HG03354 (cell line): ENCODE measurements around the gene POU4F1.
"Not testable (repeated sequence)": the region's sequence is repeated elsewhere in the genome, so short reads cannot be mapped to it uniquely, and the experiment has no call there.

Experiments used
- ATAC-seq: cut with Tn5 transposase; IDR thresholded peaks from one replicate; pipeline ENCODE4 v1.9.1; 2021; ENCODE audit warnings: mild to moderate bottlenecking; ENCODE audit not compliant: unreplicated experiment, poor library complexity, severe bottlenecking

The POU4F1 gene

DNA sequence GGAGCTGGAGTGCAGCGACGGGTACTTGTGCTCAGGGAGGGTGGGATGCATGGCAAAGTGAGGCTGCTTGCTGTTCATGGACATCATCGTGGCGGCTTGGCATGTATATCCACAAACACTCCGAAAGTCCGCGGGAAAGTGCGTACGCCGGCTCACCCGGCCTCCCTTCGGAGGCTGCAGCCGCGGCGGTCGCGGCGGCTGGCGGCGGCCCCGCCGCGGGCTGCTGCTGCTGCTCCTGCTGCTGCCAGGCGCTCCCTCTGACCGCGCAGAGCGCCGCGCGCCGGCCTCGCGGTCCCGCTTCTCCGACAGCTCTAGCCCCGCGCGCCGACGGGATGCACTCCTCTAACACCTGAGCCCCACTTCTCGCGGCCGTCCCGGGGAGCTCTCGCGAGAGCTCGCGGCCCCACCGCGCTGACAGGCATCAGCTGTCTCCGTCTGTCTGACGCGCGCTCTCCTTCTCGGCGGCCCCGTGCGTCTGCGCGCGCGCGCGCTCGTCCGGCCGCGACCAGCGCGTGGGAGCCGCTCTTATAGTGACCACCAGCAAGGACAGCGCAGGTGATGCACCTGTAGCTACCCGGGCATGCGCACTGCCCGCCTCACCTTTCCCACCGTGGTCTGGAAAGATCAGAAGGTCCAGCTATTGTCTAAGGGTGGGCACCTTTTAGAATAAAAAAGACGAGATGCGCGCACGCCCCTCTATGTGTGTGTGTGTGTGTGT is at the start of gene POU4F1:
Gene POU4F1 (minus strand): TSS at position 313 of the 718 bp plus-strand sequence. CDS start 226 bp downstream, at position 87.
- ATAC-seq, result peak; percentile 83

DNA sequence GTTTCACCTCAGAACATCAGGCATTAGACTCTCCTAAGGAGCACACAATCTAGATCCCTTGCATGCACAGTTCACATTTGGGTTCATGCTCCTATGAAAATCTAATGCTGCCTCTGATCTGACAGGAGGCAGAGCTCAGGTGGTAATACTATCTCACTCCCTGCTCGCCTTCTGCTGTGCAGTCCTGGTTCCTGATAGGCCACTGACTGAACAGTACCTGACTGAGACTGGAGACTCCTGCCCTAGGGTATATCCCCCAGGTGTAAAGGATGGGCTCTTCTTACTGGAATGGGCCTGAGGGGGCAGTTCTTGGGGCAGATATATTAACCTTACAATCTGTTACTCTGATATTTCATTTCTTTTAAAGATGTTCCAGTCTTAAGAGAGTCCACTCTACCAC is 49.3 kb upstream of the POU4F1 start:
- ATAC-seq, result no peak

DNA sequence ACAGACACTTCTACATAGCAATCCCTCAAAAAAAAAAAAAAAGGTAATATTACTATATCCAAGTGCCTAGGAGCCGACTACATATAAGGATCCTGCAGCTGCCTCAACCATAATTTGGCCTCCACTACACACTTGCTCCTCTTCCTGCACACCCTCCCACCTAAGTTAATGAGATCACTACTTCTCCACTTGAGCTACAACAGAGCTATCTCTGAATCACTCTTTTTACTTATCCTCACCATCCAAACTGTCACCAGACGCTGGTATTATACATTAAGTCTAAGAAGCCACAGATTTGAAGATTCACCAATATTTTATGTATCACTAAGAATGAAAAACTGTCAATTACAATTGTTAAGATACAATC is 47.3 kb upstream of the POU4F1 start:
- no peak for ATAC-seq

GRCh38 chr13:78649997-78650716 is 46.8 kb upstream of the POU4F1 start:
- ATAC-seq, result no peak

DNA sequence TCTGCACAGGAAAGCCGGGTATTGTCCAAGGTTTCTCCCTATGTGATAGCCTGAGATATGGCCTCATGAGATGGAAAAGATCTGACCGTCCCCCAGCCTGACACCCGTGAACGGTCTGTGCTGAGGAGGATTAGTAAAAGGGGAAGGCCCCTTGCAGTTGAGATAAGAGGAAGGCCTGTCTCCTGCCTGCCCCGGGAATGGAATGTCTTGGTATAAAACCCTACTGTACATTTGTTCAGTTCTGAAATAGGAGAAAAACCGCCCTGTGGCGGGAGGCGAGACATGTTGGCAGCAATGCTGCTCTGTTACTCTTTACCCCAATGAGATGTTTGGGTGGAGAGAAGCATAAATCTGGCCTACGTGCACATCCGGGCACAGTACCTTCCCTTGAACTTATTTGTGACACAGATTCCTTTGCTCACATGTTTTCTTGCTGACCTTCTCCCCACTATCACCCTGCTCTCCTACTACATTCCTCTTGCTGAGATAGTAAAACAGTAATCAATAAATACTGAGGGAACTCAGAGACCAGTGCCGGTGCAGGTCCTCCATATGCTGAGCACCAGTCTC is 43.8 kb upstream of the POU4F1 start:
- ATAC-seq, result not testable (repeated sequence)

GRCh38 chr13:78638216-78638615 is 34.9 kb upstream of the POU4F1 start:
- ATAC-seq, result peak; percentile 68

DNA sequence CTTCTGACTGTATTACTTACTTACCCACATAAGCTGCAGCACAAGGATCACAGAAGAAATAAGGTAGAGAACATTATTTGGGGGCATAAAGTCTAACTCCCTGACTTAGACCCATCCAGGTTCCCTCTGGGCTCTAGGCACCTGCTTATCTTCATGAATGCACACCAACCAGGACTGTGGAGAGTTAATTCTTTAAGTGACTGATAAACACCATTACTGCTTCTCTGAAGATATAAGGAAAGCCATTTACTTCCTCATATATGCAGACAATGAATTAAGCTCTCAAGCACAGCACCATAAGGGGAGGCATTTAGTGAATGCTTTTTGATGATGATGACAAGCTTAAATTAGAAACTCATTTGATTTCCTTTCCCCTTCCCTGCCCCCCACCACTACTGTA is 33.1 kb upstream of the POU4F1 start:
- no peak for ATAC-seq

GRCh38 chr13:78632996-78633395 is 29.6 kb upstream of the POU4F1 start:
- no peak for ATAC-seq

- no peak for ATAC-seq
These were observed 27.7 kb upstream of the POU4F1 start for GRCh38 chr13:78631077-78631476.

DNA sequence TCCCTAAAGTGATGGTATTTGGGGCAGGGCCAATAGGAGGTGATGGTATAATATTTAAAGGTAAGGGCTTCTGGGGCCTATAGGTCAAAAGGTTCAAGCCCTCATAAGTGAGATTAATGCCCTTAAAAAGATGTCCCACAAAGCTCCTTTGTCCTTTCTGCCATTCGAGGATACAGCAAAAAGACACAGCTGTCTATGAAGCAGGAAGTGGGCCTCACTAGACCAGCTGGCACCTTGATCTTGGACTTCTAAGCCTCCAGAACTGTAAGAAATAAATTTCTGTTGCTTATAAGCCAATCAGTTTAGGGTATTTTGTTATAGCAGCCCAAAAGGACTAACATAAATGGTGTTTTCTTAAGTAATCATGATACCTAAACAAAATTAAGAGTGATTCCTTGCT is 27.2 kb upstream of the POU4F1 start:
- no peak for ATAC-seq

DNA sequence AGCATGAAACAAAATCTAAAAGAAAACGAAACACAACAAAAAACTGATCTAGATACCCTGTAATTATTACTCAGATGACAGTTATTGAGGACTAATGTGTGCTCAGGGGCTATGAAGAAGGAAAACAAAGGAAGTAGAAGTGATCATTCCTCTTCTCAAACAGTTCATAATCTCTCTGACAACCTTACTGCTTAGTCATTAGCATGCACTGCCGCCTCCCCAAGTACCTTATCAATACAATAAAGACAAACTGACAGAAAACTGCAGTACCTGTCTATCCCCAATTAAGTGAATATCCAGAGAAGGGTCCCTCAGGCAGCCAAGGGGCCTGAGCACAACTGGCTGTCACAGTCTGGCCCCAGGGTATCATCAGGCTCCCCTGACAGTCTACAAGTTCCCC is 22.0 kb upstream of the POU4F1 start:
- no peak for ATAC-seq

DNA sequence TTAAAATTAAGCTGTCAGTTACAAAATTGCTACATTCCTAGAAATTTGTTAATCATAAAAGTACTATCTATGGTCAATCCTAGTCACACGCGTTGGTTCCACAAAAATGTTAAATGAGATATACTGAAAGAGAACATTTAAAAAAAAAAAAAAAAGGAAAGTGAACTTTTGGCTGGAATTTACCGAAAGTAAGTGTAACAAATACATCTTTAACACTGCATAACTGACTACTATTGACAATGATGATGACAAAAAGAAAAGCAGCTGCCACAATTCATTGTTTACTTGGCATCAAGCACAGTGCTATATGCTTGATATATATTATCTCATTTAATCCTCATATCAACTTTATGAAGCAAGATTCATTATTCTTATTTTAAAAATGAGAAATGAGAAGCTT is 19.8 kb upstream of the POU4F1 start:
- ATAC-seq, result no peak

DNA sequence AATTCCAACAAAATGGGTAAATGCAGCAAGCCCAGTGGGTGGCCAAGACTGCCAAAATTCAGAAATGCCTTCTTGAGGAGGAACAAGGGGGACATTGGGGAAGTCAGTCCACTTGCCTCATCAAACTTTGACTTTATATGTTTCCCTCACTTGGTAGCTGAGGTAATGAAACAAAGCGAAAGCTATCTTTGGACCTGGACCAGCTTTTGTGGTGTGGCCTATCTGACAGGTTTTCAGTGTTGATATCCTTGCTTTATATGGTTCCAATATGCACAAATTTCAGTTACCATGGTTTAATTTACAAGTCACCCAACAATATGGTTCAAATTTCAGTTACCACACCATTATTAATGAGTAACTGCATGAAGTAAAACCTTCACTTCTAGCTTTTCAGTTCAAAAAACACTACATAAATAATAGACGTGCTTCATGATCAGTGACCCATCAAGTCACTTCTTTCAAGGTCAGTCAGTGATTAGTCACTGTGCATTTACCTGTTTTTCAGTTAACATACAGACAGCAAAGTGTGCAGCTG is 17.7 kb upstream of the POU4F1 start:
- no peak for ATAC-seq

DNA sequence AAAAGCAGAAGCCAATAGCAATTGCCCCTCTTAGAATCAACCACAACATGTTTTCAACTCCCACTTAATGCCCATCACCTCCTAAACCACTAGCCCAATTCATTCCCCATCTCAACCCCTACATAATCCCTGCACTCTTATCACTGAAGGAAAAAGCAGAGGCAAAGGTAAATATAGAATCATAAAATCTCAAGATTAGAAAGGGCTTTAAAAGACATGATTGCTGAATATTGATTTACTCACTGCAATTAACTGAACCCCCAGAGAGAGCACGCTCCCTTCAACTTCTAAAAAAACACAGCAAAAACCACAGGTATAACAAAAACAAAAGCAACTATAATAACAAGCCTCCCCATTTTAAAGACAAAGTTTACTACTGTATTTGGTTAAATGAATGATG is 15.1 kb upstream of the POU4F1 start:
- ATAC-seq, result no peak

- no peak for ATAC-seq
These were observed 7.7 kb upstream of the POU4F1 start for GRCh38 chr13:78611040-78611439.

DNA sequence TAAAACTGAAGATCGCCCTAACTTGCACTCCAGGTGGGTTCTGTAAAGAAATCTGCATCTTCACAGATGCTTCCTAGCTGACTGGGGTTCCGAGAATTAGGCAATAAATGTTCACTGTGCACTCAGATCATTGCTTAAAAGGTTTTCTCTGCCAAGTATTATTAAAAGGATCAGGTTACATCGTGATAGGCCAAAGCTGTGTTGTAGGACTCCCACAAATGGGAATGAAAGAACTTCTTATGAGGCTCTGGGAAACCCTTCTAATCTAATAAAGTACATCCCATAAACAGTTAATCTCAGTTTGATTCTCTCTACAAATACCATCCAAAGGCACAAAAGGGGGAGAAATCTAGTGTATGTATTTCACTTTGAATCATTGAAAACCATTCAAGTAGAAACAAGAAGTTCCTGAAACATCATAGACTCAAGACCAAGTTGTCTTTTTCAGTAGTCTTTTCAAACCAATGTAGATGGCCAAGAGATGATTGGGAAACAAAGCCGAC is 7.1 kb upstream of the POU4F1 start:
- no peak for ATAC-seq

GRCh38 chr13:78609464-78610205 is 6.3 kb upstream of the POU4F1 start:
- no peak for ATAC-seq

GRCh38 chr13:78608688-78609463 is 5.5 kb upstream of the POU4F1 start:
- no peak for ATAC-seq

GRCh38 chr13:78608252-78608687 is 4.9 kb upstream of the POU4F1 start:
- ATAC-seq, result no peak
